HEK293 (cell line): Measurements from ENCODE around the gene ZNF211.

ENCODE experiments used
- CTCF ChIP-seq: fragments of 450-650 bp; formaldehyde crosslinking; IDR thresholded peaks from 2 replicates; pipeline ENCODE4 v1.5.1; 2016; ENCODE audit warnings: missing biosample characterization, missing genetic modification characterization
- YY1 ChIP-seq: fragments of 450-650 bp; formaldehyde crosslinking; IDR thresholded peaks from 2 replicates; pipeline ENCODE4 v1.5.1; 2018; ENCODE audit warnings: missing biosample characterization, missing genetic modification characterization
- ZBTB17 ChIP-seq: fragments of 450-650 bp; formaldehyde crosslinking; IDR thresholded peaks from 2 replicates; pipeline ENCODE4 v1.5.1; 2016; ENCODE audit warnings: missing biosample characterization, missing genetic modification characterization
- ZNF639 ChIP-seq: fragments of 450-650 bp; formaldehyde crosslinking; IDR thresholded peaks from 2 replicates; pipeline ENCODE4 v1.5.1; 2016; ENCODE audit warnings: missing biosample characterization, missing genetic modification characterization

GRCh38 chr19:57687363-57688010 lies 54.5 kb downstream of the ZNF211 start:
- no peak for TF ChIP-seq ZNF639
- no peak for TF ChIP-seq CTCF (tag by site-specific recombination)
- TF ChIP-seq YY1, result no peak
- TF ChIP-seq ZBTB17 (tag by site-specific recombination), result no peak
